IMR-90 (cell line): ENCODE data around the gene ZNF276. TPM values are rescaled to one million over a fixed set of nuclear protein-coding genes. Genes with fewer than 3 reads are reported as not detected.

ENCODE experiments used
- ATAC-seq: fragments of 200-7000 bp; cut with Tn5 transposase; 2 replicates; pipeline ENCODE4 v1.9.1; 2020; ENCODE audit warnings: low read depth, mild to moderate bottlenecking, moderate library complexity
- BruUV-seq: library from RNA; stranded (reverse); fragments of 400-500 nt; replicated peaks from 2 replicates; lab custom pipeline; 2021; lab: Mats Ljungman, UMichigan
- CTCF ChIA-PET: fragments of 300-600 bp; formaldehyde crosslinking; extraction: SDS; loops from one replicate; lab custom pipeline; 2021; ENCODE audit warnings: antibody characterized with exemption; lab: Yijun Ruan, JAX
- POLR2A ChIA-PET: fragments of 300-600 bp; sonication (Branson Sonifier 250); formaldehyde crosslinking; loops from one replicate; lab custom pipeline; 2022; ENCODE audit warnings: antibody characterized with exemption; ENCODE audit not compliant: unreplicated experiment; lab: Charles Lee
- DNase-seq: peaks from one replicate; pipeline ENCODE4 v3.0.0; 2013
- H2AFZ ChIP-seq: replicated peaks from 2 replicates; pipeline ENCODE3; 2013; ENCODE audit warnings: low read length, mild to moderate bottlenecking; ENCODE audit not compliant: poor library complexity
- H2AK5ac ChIP-seq: 2 replicates; pipeline ENCODE4 v1.6.1; 2013; ENCODE audit warnings: low read depth, low read length, inconsistent platforms
- H2AK9ac ChIP-seq: replicated peaks from 2 replicates; pipeline ENCODE3; 2013; ENCODE audit warnings: mild to moderate bottlenecking, low read depth, low read length, moderate library complexity; ENCODE audit not compliant: poor library complexity
- H2BK120ac ChIP-seq: 2 replicates; pipeline ENCODE4 v1.6.1; 2013; ENCODE audit warnings: low read depth, low read length, inconsistent platforms
- H2BK15ac ChIP-seq: 3 replicates; pipeline ENCODE4 v1.6.1; 2013; ENCODE audit warnings: low read depth, low read length, inconsistent platforms
- H2BK20ac ChIP-seq: 2 replicates; pipeline ENCODE4 v1.6.1; 2013; ENCODE audit warnings: low read depth, mild to moderate bottlenecking, inconsistent platforms, low read length, moderate library complexity
- H2BK5ac ChIP-seq: 2 replicates; pipeline ENCODE4 v1.6.1; 2013; ENCODE audit warnings: mild to moderate bottlenecking, low read depth, low read length, inconsistent platforms; ENCODE audit not compliant: poor library complexity, severe bottlenecking
- H3K14ac ChIP-seq: replicated peaks from 2 replicates; pipeline ENCODE4 v1.6.1; 2013; ENCODE audit warnings: low read depth, low read length, inconsistent platforms
- H3K18ac ChIP-seq: 2 replicates; pipeline ENCODE4 v1.6.1; 2013; ENCODE audit warnings: low read depth, low read length, control low read depth
- H3K23ac ChIP-seq: 2 replicates; pipeline ENCODE4 v1.6.1; 2013; ENCODE audit warnings: low read depth, low read length, inconsistent platforms
- H3K27ac ChIP-seq: 2 replicates; pipeline ENCODE4 v1.5.1; 2013; ENCODE audit warnings: mild to moderate bottlenecking, control low read depth, low read length; ENCODE audit not compliant: insufficient read depth
- H3K27me3 ChIP-seq: 2 replicates; pipeline ENCODE4 v1.6.1; 2013; ENCODE audit warnings: low read length; ENCODE audit not compliant: control insufficient read depth, insufficient read depth
- H3K36me3 ChIP-seq: 2 replicates; pipeline ENCODE4 v1.6.1; 2013; ENCODE audit warnings: low read length, mixed read lengths; ENCODE audit not compliant: control insufficient read depth, insufficient read depth
- H3K4ac ChIP-seq: 2 replicates; pipeline ENCODE4 v1.6.1; 2013; ENCODE audit warnings: low read depth, low read length, inconsistent platforms
- H3K4me1 ChIP-seq: 2 replicates; pipeline ENCODE4 v1.6.1; 2013; ENCODE audit warnings: low read length, mixed read lengths; ENCODE audit not compliant: control insufficient read depth, insufficient read depth
- H3K4me2 ChIP-seq: 2 replicates; pipeline ENCODE4 v1.6.1; 2013; ENCODE audit warnings: low read depth, mild to moderate bottlenecking, control low read depth, low read length, moderate library complexity
- H3K4me3 ChIP-seq: 2 replicates; pipeline ENCODE4 v1.5.1; 2013; ENCODE audit warnings: low read depth, mild to moderate bottlenecking, control low read depth, low read length, moderate library complexity; ENCODE audit not compliant: insufficient read depth
- H3K56ac ChIP-seq: 2 replicates; pipeline ENCODE4 v1.6.1; 2013; ENCODE audit warnings: low read length, inconsistent platforms; ENCODE audit not compliant: insufficient read depth; ENCODE audit errors: extremely low read depth
- H3K79me1 ChIP-seq, 2 experiments: 2 replicates each; pipeline ENCODE4 v1.6.1; 2013; ENCODE audit warnings: low read length in 2 of 2, inconsistent platforms in 1 of 2, low read depth in 1 of 2
- H3K9ac ChIP-seq: 2 replicates; pipeline ENCODE4 v1.6.1; 2013; ENCODE audit warnings: low read depth, low read length, control low read depth
- H3K9me1 ChIP-seq: 2 replicates; pipeline ENCODE4 v1.6.1; 2013; ENCODE audit warnings: low read length, inconsistent platforms; ENCODE audit not compliant: insufficient read depth
- H3K9me3 ChIP-seq: 2 replicates; pipeline ENCODE4 v1.6.1; 2013; ENCODE audit warnings: low read length; ENCODE audit not compliant: control insufficient read depth, insufficient read depth
- H4K20me1 ChIP-seq: 2 replicates; pipeline ENCODE4 v1.6.1; 2013; ENCODE audit warnings: low read length, inconsistent platforms; ENCODE audit not compliant: insufficient read depth
- H4K5ac ChIP-seq: 2 replicates; pipeline ENCODE4 v1.6.1; 2013; ENCODE audit warnings: mild to moderate bottlenecking, low read depth, low read length, control low read depth
- H4K8ac ChIP-seq, 2 experiments: 2 replicates each; pipeline ENCODE4 v1.6.1; 2013; ENCODE audit warnings: low read depth in 2 of 2, low read length in 2 of 2, control low read depth in 1 of 2, inconsistent platforms in 1 of 2
- H4K91ac ChIP-seq: 2 replicates; pipeline ENCODE4 v1.6.1; 2013; ENCODE audit warnings: low read depth, low read length, inconsistent platforms; ENCODE audit not compliant: insufficient read depth
- BHLHE40 ChIP-seq: fragments of 150-350 bp; IDR thresholded peaks from 2 replicates; pipeline ENCODE4 v1.6.1; 2016; ENCODE audit warnings: mild to moderate bottlenecking, low read depth, low read length
- CEBPB ChIP-seq: IDR thresholded peaks from 2 replicates; pipeline ENCODE4 v1.6.1; 2012; ENCODE audit warnings: low read depth, low read length, improper control_type of control experiment
- CHD1 ChIP-seq: IDR thresholded peaks from 2 replicates; pipeline ENCODE4 v1.6.1; 2012; ENCODE audit warnings: low read depth, low read length, improper control_type of control experiment
- FOS ChIP-seq: fragments of 150-350 bp; IDR thresholded peaks from 2 replicates; pipeline ENCODE4 v1.6.1; 2016; ENCODE audit warnings: low read depth, low read length
- MAFK ChIP-seq: IDR thresholded peaks from 2 replicates; pipeline ENCODE4 v1.6.1; 2012; ENCODE audit warnings: low read depth, low read length, improper control_type of control experiment
- MAZ ChIP-seq: IDR thresholded peaks from 2 replicates; pipeline ENCODE4 v1.6.1; 2012; ENCODE audit warnings: low read depth, mild to moderate bottlenecking, low read length, improper control_type of control experiment, moderate library complexity, borderline replicate concordance
- MXI1 ChIP-seq: IDR thresholded peaks from 2 replicates; pipeline ENCODE4 v1.6.1; 2012; ENCODE audit warnings: low read depth, mild to moderate bottlenecking, low read length, moderate library complexity, borderline replicate concordance
- NFE2L2 ChIP-seq: fragments of 150-350 bp; IDR thresholded peaks from 2 replicates; pipeline ENCODE4 v1.6.1; 2016; ENCODE audit warnings: low read depth, mild to moderate bottlenecking, low read length
- POLR2A ChIP-seq: IDR thresholded peaks from 2 replicates; pipeline ENCODE4 v1.6.1; 2012; ENCODE audit warnings: mild to moderate bottlenecking, low read depth, low read length
- RAD21 ChIP-seq: IDR thresholded peaks from 2 replicates; pipeline ENCODE4 v1.6.1; 2012; ENCODE audit warnings: low read length, improper control_type of control experiment
- RCOR1 ChIP-seq: IDR thresholded peaks from 2 replicates; pipeline ENCODE4 v1.6.1; 2012; ENCODE audit warnings: mild to moderate bottlenecking, low read length, improper control_type of control experiment; ENCODE audit not compliant: insufficient replicate concordance
- RFX5 ChIP-seq: IDR thresholded peaks from 2 replicates; pipeline ENCODE4 v1.8.0; 2012; ENCODE audit warnings: low read depth, mild to moderate bottlenecking, low read length, moderate library complexity
- SMC3 ChIP-seq: fragments of 150-350 bp; IDR thresholded peaks from 2 replicates; pipeline ENCODE4 v1.6.1; 2016; ENCODE audit warnings: low read depth, mild to moderate bottlenecking, antibody characterized with exemption, low read length, moderate library complexity
- WGBS, 2 experiments: methylation state at CpG; one replicate each; pipeline versions ENCODE4 v1.1.5 to v1.1.7; 2013; ENCODE audit warnings: missing lambda C conversion rate in 2 of 2; ENCODE audit not compliant: insufficient read length in 1 of 2; ENCODE audit errors: extremely low coverage in 2 of 2; 5-methylcytosine and 5-hydroxymethylcytosine counted together
- dilution Hi-C: fragments of 300-500 bp; cut with HindIII; formaldehyde crosslinking; loops from one replicate; pipeline ENCODE4 v1.14.3; 2018; ENCODE audit warnings: low sequenced_read_pairs; ENCODE audit not compliant: unreplicated experiment
- in situ Hi-C: fragments of 300-500 bp; cut with MboI; formaldehyde crosslinking; loops from 3 replicates; pipeline ENCODE4 v1.14.3; 2019; ENCODE audit warnings: low sequenced_read_pairs, inconsistent platforms, mixed read lengths
- intact Hi-C: fragments of 100-400 bp; cut with micrococcal nuclease; formaldehyde crosslinking; loops from 2 replicates; pipeline ENCODE4 v1.10.0; 2022
- polyA plus RNA-seq, 3 experiments: library from polyadenylated mRNA; depleted of rRNA; stranded (reverse); fragments of >200 nt; gene quantifications; 2 replicates each; pipeline ENCODE4 v1.2.3, GENCODE V29; 2012; ENCODE audit warnings: low replicate concordance in 1 of 3
- total RNA-seq: library from RNA; depleted of rRNA; stranded (reverse); fragments of >200 nt; gene quantifications from 2 replicates; pipeline ENCODE4 v1.2.3, GENCODE V29; 2012
- TF ChIP-seq, protein P1 (sequence below): fragments of 150-350 bp; IDR thresholded peaks from 2 replicates; pipeline ENCODE4 v1.6.1; 2016; ENCODE audit warnings: low read depth, mild to moderate bottlenecking, low read length, moderate library complexity, borderline replicate concordance
- TF ChIP-seq, protein P2 (sequence below): conservative IDR thresholded peaks from 2 replicates; pipeline ENCODE4 v1.5.1; 2012; ENCODE audit warnings: mild to moderate bottlenecking, low read depth, low read length, improper control_type of control experiment
- TF ChIP-seq, protein P3 (sequence below): fragments of 150-350 bp; IDR thresholded peaks from 2 replicates; pipeline ENCODE4 v1.6.1; 2017; ENCODE audit warnings: mild to moderate bottlenecking, antibody characterized with exemption, low read length, low read depth

Gene ZNF276
- total and polyA plus RNA-seq, 2 of the 4 experiments (the other 2 are of a cell fraction): 4.1 to 18.6 TPM

DNA sequence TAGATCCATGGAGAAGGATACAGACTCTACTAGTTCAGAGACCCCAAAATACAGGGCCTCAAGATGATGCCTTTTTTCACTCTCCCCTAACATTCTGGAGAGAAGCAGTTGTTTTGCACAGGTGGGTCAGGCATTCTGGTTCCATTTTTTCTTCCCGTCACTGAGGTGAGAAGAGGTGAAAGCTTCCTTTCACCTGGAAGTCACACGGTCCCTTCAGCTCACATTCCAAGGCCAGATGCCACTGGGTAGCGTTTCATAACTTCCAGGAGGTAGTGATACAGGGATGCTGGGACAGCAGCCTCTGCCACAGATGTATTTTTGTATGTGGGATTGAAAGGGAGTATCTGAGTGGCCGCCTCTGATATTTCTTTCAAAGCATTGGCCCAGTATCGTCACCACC lies 32.9 kb upstream of the ZNF276 start:
- no peak overlapping the region for H4K5ac ChIP-seq
- no peak for TF ChIP-seq BHLHE40
- TF ChIP-seq NFE2L2: no peak
- TF ChIP-seq SMC3: no peak
- no peak for TF ChIP-seq CEBPB
- TF ChIP-seq RFX5: no peak
- TF ChIP-seq, protein P1, sequence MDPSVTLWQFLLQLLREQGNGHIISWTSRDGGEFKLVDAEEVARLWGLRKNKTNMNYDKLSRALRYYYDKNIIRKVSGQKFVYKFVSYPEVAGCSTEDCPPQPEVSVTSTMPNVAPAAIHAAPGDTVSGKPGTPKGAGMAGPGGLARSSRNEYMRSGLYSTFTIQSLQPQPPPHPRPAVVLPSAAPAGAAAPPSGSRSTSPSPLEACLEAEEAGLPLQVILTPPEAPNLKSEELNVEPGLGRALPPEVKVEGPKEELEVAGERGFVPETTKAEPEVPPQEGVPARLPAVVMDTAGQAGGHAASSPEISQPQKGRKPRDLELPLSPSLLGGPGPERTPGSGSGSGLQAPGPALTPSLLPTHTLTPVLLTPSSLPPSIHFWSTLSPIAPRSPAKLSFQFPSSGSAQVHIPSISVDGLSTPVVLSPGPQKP: no peak
- TF ChIP-seq MXI1: no peak
- TF ChIP-seq POLR2A: no peak
- no peak for TF ChIP-seq CHD1
- TF ChIP-seq, protein P2, sequence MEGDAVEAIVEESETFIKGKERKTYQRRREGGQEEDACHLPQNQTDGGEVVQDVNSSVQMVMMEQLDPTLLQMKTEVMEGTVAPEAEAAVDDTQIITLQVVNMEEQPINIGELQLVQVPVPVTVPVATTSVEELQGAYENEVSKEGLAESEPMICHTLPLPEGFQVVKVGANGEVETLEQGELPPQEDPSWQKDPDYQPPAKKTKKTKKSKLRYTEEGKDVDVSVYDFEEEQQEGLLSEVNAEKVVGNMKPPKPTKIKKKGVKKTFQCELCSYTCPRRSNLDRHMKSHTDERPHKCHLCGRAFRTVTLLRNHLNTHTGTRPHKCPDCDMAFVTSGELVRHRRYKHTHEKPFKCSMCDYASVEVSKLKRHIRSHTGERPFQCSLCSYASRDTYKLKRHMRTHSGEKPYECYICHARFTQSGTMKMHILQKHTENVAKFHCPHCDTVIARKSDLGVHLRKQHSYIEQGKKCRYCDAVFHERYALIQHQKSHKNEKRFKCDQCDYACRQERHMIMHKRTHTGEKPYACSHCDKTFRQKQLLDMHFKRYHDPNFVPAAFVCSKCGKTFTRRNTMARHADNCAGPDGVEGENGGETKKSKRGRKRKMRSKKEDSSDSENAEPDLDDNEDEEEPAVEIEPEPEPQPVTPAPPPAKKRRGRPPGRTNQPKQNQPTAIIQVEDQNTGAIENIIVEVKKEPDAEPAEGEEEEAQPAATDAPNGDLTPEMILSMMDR: no peak
- TF ChIP-seq, protein P3, sequence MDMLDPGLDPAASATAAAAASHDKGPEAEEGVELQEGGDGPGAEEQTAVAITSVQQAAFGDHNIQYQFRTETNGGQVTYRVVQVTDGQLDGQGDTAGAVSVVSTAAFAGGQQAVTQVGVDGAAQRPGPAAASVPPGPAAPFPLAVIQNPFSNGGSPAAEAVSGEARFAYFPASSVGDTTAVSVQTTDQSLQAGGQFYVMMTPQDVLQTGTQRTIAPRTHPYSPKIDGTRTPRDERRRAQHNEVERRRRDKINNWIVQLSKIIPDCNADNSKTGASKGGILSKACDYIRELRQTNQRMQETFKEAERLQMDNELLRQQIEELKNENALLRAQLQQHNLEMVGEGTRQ: no peak
- no peak for TF ChIP-seq MAFK
- TF ChIP-seq FOS: no peak
- no peak for TF ChIP-seq RAD21
- TF ChIP-seq MAZ: no peak
- no peak for TF ChIP-seq RCOR1
- dilution Hi-C loops: no loop called here

More for the DNA sequence above, 32.9 kb upstream of the ZNF276 start:
- H2BK20ac ChIP-seq: no peak overlapping the region
- TSS peak; percentile 53 for BruUV-seq
- intact Hi-C loops (no loop called here), in situ Hi-C loops (no loop called here)
- H3K9me3 ChIP-seq: peaks cover 3% of the 10 kb centered on the region; the same call in 1 of the 2 replicates
- no peak overlapping the region for H2BK5ac ChIP-seq
- ChIA-PET CTCF (no interaction called here), POLR2A (no interaction called here)
- H4K8ac ChIP-seq: no peak overlapping the region
- no peak overlapping the region for H2BK120ac ChIP-seq
- DNase-seq (no peak), ATAC-seq (no peak)
- H2BK15ac ChIP-seq: no peak overlapping the region
- H3K4me3 ChIP-seq: no peak overlapping the region
- no peak overlapping the region for H4K91ac ChIP-seq
- no peak overlapping the region for H3K27ac ChIP-seq
- H2AK9ac ChIP-seq: no peak overlapping the region
- peaks cover 6% of the 10 kb centered on the region; the same call in 1 of the 2 replicates for H3K9me1 ChIP-seq
- H3K18ac ChIP-seq: no peak overlapping the region
- H3K9ac ChIP-seq: no peak overlapping the region
- H3K4me2 ChIP-seq: no peak overlapping the region
- H4K20me1 ChIP-seq: peaks cover 3% of the 10 kb centered on the region
- H3K56ac ChIP-seq: no peak overlapping the region
- no peak overlapping the region for H3K4ac ChIP-seq
- no peak overlapping the region for H2AFZ ChIP-seq
- H3K23ac ChIP-seq: no peak overlapping the region
- peaks cover 28 to 36% of the 10 kb centered on the region in 2 experiments for H3K79me1 ChIP-seq
- H3K14ac ChIP-seq: no peak overlapping the region
- no CpG with 5 or more reads among the region's 5 CpGs for WGBS, 2 experiments
- H3K27me3 ChIP-seq: no peaks in the 10 kb centered on the region
- H2AK5ac ChIP-seq: 0 out of 2 replicates have a peak overlapping the region, but pooled peaks have one; percentile 8
- peaks cover 28% of the 10 kb centered on the region for H3K36me3 ChIP-seq
- peaks cover 3% of the 10 kb centered on the region for H3K4me1 ChIP-seq
